AG08395 (cell line): ENCODE results near the gene MCOLN2.

Experiments used
- DNase-seq: peaks from one replicate; pipeline ENCODE4 v3.0.0; 2012; ENCODE audit warnings: mixed read lengths, low spot score

MCOLN2 gene

DNA sequence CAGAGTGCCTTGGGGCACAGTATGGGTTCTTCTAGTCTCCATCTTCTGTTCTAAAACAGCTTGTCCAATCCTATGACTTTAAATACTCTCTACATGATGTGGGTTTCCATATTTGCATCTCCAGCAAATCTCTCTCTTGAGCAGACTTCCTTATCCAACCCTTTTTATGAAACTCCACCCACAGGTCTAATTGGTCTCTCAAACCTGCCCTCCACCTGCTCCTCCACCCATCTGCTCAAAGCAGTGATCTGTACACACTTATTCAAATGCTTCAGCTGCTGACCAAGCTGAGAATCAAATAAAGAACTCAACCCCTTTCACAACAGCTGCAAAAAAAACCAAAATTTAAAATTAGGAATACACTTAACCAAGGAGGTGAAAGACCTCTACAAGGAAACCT is 11.5 kb downstream of the MCOLN2 start:
- DNase-seq: no peak

DNA sequence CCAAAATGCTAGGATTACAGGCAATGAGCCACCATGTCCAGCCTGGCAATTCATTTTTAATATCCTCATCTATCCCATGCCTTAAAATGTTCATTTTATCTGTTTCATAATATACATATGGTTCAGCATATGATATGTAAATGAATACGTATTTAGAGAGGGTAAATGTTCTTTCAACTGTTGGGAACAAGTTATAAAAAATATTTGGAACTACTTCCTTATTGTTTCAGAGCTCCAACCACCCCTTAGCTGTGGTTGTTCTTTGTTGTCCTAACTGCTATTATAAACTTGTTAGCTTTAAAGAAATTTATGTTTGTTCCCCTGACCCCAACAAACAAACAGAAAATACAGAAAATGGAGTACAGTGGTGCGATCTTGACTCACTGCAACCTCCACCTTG is 14.5 kb downstream of the MCOLN2 start:
- DNase-seq: no peak

DNA sequence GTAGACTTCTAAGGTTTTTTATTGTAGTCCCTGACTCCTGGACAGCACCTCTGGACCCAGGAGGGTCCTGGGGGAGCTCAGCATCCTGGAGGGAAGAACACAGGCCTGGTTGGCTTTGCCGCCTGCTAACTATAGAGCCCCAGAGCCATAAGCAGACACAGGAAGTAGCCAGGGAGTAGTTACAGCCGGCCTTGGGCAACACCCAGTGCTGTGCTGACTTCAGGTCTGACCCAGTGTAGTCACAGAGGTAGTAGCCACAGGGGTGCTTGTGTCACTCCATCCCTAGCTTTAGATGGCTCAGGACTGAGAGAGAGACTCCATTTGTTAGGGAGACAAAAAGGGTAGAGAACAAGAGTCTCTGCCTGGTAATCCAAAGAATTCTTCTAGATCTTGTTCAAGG is 21.9 kb downstream of the MCOLN2 start:
- DNase-seq: no peak

DNA sequence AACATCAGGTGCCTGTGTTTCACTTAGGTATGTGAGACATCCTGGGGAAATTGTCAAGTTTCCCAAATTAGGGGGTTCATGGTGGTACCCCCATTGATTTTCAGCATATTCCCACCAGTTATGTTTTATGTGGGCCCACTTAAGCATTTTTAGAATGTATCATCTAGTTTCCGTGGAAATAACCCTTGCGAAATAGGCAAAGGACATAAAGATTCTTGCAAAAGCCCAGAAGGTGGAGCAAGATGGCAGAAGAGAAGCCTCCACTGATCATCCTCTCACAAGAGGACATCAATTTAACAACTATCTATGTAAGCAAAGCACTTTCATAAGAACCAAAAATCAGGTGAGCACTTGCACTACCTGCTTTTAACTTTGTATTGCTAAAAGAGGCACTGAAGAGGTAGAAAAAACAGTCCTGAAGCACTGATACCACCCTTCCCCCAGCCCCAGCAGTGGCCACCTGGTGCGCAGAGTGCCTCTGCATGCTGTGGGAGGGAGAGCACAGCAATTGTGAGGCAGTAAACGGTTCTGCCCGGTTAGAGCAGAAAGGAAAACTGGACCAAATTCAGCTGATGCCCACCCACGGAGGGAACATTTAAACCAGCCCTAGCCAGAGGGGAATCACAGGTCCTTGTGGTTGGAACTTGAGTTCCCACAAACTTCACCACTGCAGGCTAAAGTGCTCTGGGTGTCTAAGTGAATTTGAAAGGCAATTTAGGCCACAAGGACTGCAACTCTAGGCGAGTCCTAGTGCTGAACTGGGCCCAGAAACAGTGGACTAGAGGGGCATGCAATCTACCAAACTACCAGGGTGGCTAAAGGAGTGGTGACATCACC is 23.2 kb downstream of the MCOLN2 start:
- DNase-seq: no peak

DNA sequence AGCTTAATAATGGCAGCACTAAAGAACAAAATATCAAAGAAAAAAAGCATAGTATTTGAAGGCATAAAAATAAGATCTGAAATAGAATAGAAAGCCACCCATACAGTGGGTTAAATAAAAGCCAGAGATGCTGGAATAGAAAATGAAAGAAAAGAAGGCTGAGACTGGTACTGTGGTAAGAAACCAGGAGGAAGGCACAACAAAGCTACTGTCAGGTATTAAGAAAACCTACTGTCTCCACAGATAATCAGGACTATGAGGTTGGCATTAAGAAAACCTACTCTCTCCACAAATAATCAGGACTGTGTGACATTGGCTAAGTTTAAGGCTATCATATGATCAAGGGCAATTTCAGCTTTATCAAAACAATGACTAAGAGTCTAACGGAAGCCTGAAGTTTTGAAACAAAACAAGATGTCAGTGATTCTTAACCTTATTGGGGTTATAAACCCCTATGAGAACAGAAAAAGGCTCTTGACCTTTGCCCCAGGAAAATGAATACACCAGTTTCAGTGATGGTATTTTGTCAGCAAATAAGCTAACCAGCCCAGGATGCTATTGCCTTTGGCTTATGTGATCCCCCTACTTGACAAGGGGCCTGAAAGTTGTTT is 24.4 kb downstream of the MCOLN2 start:
- no peak for DNase-seq

DNA sequence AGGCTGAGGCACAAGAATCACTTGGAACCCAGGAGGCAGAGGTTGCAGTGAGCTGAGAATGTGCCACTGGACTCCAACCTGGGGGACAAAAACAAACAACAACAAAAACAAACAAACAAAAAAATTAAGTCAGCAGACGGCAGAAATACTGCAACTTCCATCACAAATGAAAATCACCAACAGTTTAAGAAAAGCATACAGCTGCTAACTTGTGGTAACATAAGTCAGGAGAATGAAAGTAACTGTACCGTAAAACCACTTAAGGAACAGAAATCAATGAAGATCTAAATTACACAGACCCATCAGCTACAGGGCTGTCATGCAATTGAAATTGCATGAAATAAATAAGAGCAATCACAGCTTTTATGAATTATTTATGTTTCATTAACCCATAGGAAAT is 25.0 kb downstream of the MCOLN2 start:
- DNase-seq: no peak

DNA sequence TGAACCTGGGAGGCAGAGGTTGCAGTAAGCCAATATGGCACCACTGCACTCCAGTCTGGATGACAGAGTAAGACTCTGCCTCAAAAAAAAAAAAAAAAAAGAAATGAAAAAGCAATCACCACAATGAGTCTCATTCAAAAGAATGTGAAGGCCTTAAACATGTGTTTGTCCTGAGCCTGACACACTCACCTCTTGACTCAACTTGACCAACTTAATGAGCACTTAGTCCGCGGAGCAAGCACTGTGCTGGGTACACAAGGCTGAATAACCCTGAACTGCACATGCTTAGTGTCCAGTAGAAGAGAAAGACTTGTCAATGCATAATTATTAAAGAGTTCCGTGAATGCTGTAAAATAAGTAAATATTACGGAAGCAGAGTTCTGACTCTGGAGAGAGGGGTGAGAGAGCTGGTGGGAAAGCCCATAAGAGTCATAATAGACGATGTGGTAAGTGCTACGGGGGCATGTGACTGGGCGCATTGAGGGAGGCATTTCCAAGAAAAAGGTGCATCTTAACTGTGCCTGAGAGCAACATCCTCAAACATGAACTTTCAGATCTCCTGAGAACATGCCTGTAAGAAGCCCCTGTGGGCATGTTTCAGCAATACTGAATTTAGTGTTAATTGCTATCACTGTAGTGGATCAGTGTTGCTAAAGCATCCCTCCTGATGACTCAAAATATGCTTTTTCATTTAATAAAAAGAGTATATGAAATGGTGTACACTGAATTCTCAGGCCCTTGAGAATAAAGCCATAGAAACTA is 27.2 kb downstream of the MCOLN2 start:
- DNase-seq: no peak

DNA sequence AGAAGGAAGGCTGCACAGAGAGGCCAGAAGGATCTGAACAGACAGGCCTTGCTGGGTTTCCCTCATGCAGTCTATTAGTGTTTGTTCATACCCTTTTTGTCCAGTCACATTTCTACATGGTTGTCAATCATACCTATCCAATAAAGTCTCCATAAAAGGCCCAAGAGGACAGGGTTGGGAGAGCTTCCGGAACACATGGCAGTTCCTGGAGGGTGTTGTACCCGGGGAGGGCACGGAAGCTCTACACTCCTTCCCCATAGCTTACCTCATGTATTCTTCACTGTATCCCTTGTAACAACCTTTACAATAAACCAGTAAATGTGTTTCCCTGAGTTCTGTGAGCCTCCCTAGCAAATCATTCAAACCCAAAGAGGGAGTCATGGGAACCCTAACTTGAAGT is 28.0 kb downstream of the MCOLN2 start:
- DNase-seq: no peak

DNA sequence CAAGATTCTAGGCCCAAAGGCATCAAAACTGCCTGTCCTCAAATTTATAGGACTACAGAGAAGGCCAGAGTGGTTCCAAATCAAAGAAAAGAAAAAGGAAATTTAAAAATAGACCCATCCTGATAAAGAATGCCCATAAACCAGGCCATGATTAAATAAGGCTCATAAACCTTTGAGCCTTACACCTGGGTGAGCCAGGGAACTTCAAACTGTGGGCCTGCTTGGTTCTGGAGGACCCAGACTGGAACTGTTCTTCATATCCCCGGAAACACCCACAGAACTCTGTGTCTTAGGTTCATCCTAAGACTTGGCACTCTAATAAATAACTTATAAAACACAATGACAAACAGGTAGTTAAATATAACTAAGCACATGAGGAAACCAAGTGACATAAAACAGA is 28.8 kb downstream of the MCOLN2 start:
- DNase-seq: no peak

DNA sequence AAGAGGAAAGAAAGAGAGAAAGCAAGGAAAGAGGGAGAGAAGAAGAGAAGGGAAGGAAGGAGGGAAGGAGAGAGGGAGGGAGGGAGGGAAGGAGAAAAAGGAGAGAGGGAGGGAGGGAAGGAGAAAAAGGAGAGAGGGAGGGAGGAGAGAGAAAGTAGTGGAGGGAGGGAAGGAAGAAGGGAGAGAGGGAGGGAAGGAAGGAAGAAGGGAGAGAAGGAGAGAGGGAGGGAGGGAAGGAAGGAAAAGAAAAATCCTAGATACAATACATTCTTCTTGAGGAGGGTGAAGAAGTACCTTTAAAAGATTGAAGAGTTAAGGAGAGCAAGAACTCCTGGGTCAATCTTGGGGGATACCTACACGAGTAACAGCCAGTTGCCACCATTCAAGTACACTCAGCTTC is 29.2 kb downstream of the MCOLN2 start:
- no peak for DNase-seq

DNA sequence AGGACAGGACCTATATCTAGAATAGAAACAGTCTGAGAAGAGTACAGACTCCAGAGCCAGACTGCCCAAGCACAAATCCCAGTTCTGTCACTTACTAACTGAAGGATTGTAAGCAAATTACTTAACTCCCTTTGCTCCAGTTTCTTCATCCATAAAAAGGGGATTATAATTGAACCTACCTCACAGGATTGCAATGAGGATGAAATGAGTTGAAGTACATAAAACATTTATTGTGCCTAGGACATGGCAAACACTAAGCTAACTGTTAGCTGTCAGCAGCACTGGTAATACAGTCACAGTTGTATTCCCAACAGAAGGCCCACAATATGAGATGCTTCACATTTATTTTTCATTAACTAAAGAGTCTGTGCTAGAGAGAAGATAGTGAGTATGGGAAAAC is 33.9 kb downstream of the MCOLN2 start:
- DNase-seq: no peak

DNA sequence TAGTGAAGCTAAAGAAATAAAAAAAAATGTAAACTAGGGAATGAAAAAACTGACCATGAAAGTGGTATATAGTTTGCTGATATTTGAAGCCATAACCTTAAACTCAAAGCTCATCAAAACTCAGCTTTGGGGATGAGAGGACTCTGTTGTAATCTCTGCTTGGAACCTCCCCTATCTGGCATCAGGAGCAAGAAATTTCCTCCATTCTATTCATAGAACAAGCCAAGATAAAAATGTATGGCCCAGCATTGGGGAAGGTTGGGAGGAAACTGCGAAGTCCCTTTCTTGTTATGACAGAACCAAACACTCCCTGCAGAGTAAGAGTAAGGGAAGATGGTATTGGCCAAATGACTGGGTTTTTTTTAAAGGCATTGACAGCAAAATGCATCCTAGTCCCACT is 35.6 kb downstream of the MCOLN2 start:
- DNase-seq: no peak

DNA sequence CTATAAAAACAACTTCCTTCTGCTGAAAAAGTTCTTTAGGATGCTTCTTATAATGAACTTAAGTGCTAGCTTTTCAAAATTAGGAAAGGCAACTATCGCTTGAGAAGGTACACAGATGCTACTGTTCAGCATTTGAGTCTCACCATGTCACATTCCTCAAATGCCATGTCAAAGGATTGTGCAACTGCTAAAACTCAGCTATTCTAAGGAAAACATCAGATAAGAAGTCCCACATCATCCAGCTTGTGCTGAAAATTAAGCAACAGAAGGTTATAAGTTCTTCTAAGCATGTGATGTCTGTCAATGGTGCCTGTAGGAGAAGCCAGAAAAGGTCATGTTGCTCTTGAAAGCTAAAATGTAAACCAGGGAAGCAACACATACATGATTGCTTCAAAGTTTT is 36.5 kb downstream of the MCOLN2 start:
- DNase-seq: peak; percentile 11

DNA sequence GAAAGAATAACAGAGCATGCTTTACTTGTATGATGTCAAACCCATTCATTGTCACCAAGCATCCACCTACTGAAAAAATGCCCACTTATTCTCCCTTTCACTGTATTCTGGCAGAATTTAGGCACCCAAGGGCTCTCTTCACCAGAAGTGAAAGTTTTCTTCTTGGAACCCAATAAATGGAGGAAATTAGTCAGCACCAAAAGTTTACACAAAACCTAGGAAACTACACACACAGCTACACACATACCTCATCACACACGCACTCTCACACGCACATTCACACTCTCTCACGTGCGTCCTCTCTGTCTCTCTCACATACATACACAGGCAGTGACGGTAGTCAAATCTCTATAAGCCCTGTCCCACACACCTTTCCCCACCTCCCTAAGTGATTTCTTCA is 37.6 kb downstream of the MCOLN2 start:
- DNase-seq: no peak

DNA sequence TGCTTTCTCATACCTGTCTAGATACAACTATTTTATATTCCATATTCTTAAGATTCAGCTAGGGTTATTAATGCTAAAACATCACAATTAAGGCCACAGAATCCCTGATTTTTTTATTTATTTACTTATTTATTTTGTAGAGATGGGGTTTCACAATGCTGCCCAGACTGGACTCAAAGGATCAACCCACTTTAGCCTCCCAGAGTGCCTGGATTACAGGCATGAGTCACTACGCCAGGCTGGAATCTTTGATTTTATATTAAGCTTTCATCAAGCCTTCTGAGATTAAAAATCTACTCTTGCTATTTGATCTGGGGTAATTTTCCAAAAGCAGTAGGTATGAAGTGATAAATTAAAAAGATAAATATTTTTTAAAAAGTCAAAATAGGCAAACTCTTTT is 38.9 kb downstream of the MCOLN2 start:
- no peak for DNase-seq

DNA sequence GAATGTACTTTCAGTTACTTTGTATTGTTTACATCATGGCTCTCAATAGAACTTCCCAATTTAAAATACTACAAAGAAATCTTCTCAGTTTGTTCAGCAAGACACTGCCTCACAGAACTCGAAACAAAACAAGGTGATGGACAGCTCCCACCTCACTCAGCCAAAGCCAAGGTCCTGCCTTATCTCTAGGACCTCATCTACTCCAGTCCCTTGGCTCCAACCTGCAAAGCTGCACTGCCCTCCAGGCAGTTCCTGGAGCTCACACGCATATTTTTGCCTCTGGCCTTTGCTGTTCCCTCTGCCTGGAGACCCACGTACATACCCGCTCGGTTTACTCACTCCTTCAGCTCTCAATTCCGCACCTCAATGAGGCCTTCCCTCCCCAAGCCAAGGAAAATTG is 40.3 kb downstream of the MCOLN2 start:
- DNase-seq: no peak

DNA sequence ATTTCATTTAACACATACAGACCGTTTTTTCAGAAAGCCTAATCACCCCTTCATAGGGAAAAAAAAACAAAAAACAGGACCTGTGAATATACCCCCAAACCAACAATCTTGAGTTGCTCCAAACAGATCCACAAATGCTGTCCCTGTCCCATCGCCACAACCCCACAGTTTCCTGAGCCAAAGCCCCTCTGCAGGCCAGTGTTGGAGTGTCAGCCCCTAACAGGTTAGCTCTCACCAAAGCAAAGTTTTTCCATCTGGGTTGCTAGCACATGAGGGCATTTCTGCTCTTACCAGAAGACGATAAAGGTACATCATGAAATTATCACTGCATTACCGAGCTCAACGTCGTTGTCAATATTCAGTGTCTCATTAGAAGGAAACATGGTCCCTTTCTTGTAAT is 40.8 kb downstream of the MCOLN2 start:
- DNase-seq: no peak

DNA sequence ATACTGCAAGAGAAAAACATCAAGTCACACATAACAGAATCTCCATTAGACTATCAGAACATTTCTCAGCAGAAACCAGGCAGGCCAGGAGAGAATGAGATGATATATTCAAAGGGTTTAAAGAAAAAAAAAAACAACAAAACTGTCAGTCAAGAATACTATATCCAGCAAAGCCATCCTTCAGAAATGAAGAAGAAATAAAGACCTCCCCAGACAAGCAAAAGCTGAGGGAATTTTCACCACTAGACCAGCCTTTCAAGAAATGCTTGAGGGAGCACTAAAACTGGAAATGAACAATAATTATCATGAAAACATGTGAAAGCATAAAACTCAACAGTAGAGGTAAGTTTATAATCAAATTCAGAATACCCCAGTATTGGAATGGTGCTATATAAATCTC is 47.2 kb downstream of the MCOLN2 start:
- DNase-seq: no peak

DNA sequence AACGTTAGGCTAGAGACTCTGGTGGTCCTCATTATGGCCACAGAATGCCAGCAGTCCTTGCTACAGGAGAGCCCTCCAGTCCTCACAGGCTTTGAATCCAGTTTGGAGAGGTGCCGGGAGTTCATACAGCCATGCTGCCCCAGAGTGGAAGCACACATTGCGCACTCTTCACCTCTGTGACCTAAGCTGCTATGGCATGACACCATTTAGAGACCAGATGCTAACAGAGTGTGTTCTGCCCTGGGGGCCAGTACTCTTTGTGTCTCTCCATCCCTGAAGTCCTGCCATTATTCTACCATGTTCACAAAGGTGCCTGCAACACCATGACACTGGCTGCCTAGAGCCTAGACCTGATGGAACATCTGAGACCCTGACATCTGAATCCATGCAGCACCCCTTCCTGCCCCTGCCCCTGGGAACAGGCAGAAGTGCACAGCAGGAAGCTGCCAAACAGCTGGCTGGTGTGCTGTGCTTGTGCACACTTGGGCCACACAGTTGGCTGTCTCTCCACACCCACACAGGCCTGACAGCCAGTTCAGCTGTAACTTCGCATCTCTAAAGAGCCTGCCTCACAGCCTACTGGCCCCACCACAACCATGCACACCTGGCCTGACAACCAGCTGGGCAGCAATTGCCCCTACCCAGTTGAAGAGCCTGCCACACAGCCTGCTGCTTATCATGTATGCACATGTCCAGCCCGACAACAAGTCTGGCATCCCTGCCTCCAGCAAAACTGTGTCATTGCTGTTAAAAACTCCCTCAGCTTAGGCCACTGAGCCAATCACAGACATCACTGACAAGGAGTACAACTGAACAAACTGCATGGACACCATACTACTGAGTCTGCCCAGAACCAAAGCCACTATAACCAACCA is 49.1 kb downstream of the MCOLN2 start:
- no peak for DNase-seq

DNA sequence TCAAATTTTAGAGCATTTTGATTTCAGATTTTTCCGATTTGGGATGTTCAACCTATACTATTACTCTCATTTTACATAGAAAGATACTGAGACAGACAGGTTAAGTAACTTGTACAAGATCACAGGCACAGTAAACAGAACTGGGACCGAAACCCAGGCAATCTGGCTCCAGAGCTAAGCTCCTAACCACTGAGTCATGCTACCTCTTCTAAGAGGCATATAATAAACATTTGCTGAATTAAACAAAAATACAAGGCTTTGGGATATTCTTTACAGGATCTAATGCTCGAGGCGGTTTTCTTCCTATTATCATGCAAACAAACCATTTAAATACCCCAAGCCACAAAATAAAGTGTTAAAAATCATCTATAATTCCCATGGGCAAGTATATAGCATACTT is 50.3 kb downstream of the MCOLN2 start:
- DNase-seq: no peak

DNA sequence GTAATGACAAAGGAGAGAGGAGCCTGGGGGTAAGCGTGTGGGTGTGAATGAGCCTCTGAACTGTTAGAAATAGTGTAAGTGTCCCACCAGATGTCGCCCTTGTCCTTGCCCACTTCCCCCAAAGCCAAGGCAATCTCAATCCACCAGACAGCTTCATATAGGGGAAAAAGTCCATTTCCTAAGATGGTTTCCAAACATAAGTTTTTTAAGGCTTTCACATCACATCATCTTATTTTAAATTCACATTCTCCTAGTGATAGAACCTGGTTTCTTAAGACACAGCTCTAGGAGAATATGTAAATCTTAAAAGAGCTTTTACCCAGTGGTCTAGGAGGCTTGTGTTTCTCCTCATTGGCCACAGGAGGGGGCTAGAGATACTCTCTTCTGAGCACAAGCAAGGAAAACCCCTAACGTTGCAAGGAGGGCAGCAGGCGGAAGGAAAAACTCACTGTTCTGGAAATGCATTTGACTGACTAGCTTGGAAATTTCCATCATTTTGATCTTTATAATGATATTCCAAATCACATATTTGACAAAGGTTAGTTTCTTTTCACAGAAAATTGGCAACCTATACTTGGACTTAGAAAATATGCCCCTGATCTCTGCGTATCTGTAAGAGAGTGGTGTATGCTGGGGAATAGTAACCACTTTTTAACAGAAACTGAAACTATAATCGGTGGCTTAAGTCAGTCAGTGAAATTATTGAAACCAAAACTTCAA is 52.0 kb downstream of the MCOLN2 start:
- DNase-seq: peak; percentile 76

DNA sequence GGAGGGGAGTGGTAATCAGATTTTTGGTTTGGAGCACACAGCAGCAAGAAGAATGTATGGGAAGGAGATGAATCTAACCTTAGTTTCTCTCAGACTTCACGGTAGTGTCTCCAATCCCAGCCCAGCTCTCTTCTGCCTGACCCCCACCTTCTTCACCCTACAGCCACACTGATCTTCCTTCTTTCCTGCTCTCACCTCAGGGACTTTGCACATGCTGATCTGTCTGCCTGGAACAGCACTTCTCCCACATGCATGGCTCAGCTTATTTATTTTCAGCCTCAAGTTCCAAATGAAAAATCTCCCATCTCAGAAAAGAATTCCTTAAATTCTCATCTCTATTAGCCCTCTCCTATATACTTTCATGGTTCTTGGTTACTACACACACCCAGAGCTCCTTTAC is 55.1 kb downstream of the MCOLN2 start:
- no peak for DNase-seq
